Neural cell (in vitro differentiated cells): ENCODE measurements around the gene SUSD4. TPM values are rescaled to one million over a fixed set of nuclear protein-coding genes. Genes with fewer than 3 reads are reported as not detected.

Experiments used
- H2AFZ ChIP-seq: fragments of 200-600, 300-800 bp; sonication (generic), shearing (Covaris generic); 2 replicates; pipeline ENCODE4 v1.6.0; 2014; ENCODE audit warnings: low read depth, mild to moderate bottlenecking, antibody characterized with exemption, low read length, moderate library complexity
- H3F3A ChIP-seq: fragments of 200-600 bp; shearing (Covaris generic); 2 replicates; pipeline ENCODE4 v1.6.1; 2016; ENCODE audit warnings: mild to moderate bottlenecking, moderate library complexity, mixed read lengths, antibody characterized with exemption, low read length; ENCODE audit not compliant: insufficient read depth, poor library complexity, severe bottlenecking
- H3K27ac ChIP-seq: fragments of 200-600, 300-800 bp; sonication (generic), shearing (Covaris generic); 2 replicates; pipeline ENCODE4 v1.5.1; 2014; ENCODE audit warnings: mild to moderate bottlenecking, low read length, moderate library complexity
- H3K27me3 ChIP-seq: fragments of 300-800, 200-600 bp; sonication (generic), shearing (Covaris generic); 2 replicates; pipeline ENCODE4 v1.6.0; 2014; ENCODE audit warnings: mild to moderate bottlenecking, low read depth, low read length, moderate library complexity; ENCODE audit not compliant: insufficient read depth
- H3K36me3 ChIP-seq: fragments of 300-800, 200-600 bp; sonication (generic), shearing (Covaris generic); 2 replicates; pipeline ENCODE4 v1.5.1; 2014; ENCODE audit warnings: mild to moderate bottlenecking, antibody characterized with exemption, low read length, moderate library complexity; ENCODE audit not compliant: insufficient read depth
- H3K4me2 ChIP-seq: fragments of 300-800, 200-600 bp; sonication (generic), shearing (Covaris generic); 2 replicates; pipeline ENCODE4 v1.6.0; 2014; ENCODE audit warnings: mild to moderate bottlenecking, low read length
- H3K4me3 ChIP-seq: fragments of 300-800, 200-600 bp; sonication (generic), shearing (Covaris generic); 2 replicates; pipeline ENCODE4 v1.5.1; 2014; ENCODE audit warnings: mild to moderate bottlenecking, low read length, moderate library complexity
- H3K79me2 ChIP-seq: fragments of 200-600 bp; shearing (Covaris generic); replicated peaks from 2 replicates; pipeline ENCODE4 v1.6.0; 2014; ENCODE audit warnings: mild to moderate bottlenecking, low read length, moderate library complexity; ENCODE audit not compliant: insufficient read depth
- H3K9ac ChIP-seq: fragments of 300-800, 200-600 bp; sonication (generic), shearing (Covaris generic); 2 replicates; pipeline ENCODE4 v1.6.1; 2016; ENCODE audit warnings: mild to moderate bottlenecking, low read length, mixed read lengths
- H3K9me2 ChIP-seq: fragments of 200-600 bp; shearing (Covaris generic); 2 replicates; pipeline ENCODE4 v1.6.1; 2016; ENCODE audit warnings: mild to moderate bottlenecking, low read length, mixed read lengths; ENCODE audit not compliant: insufficient read depth
- H3K9me3 ChIP-seq: fragments of 200-600, 300-800 bp; sonication (generic), shearing (Covaris generic); 2 replicates; pipeline ENCODE4 v1.6.1; 2016; ENCODE audit warnings: mild to moderate bottlenecking, mixed run types, low read length, moderate library complexity, mixed read lengths
- H4K20me1 ChIP-seq: fragments of 200-600 bp; shearing (Covaris generic); 2 replicates; pipeline ENCODE4 v1.6.1; 2016; ENCODE audit warnings: mild to moderate bottlenecking, mixed run types; ENCODE audit not compliant: insufficient read depth
- EP300 ChIP-seq: fragments of 450-650 bp; conservative IDR thresholded peaks from 2 replicates; pipeline ENCODE4 v1.6.1; 2014; ENCODE audit warnings: antibody characterized with exemption, mild to moderate bottlenecking, moderate library complexity; ENCODE audit not compliant: poor library complexity, severe bottlenecking
- EZH2 ChIP-seq: fragments of 200-600, 300-800 bp; shearing (Covaris generic), sonication (generic); IDR thresholded peaks from 2 replicates; pipeline ENCODE4 v1.6.1; 2014; ENCODE audit warnings: antibody characterized with exemption, low read length, borderline replicate concordance, mild to moderate bottlenecking; ENCODE audit not compliant: insufficient read depth, poor library complexity, severe bottlenecking
- MXI1 ChIP-seq: fragments of 450-650 bp; conservative IDR thresholded peaks from 2 replicates; pipeline ENCODE4 v1.6.1; 2014; ENCODE audit warnings: antibody characterized with exemption, mild to moderate bottlenecking; ENCODE audit not compliant: poor library complexity, severe bottlenecking
- POLR2AphosphoS5 ChIP-seq: IDR thresholded peaks from 2 replicates; pipeline ENCODE4 v1.6.1; 2012
- RAD21 ChIP-seq: fragments of 450-650 bp; conservative IDR thresholded peaks from 2 replicates; pipeline ENCODE4 v1.6.1; 2014; ENCODE audit warnings: antibody characterized with exemption, mild to moderate bottlenecking, moderate library complexity
- SMC3 ChIP-seq: fragments of 450-650 bp; conservative IDR thresholded peaks from 2 replicates; pipeline ENCODE4 v1.6.1; 2014; ENCODE audit warnings: antibody characterized with exemption, mild to moderate bottlenecking, moderate library complexity; ENCODE audit not compliant: poor library complexity
- TAF1 ChIP-seq: IDR thresholded peaks from 2 replicates; pipeline ENCODE4 v1.6.1; 2012; ENCODE audit warnings: low read depth
- polyA plus RNA-seq: library from polyadenylated mRNA; depleted of rRNA; stranded (reverse); fragments of >200 nt; gene quantifications from 2 replicates; pipeline ENCODE4 v1.2.3, GENCODE V29; 2014
- TF ChIP-seq, protein P1 (sequence below): fragments of 450-650 bp; IDR thresholded peaks from 2 replicates; pipeline ENCODE4 v1.5.1; 2014; ENCODE audit warnings: antibody characterized with exemption, mild to moderate bottlenecking, moderate library complexity; ENCODE audit not compliant: poor library complexity, severe bottlenecking
- TF ChIP-seq, protein P2 (sequence below): IDR thresholded peaks from 2 replicates; pipeline ENCODE4 v1.6.1; 2012; ENCODE audit warnings: borderline replicate concordance

The SUSD4 gene
- polyA plus RNA-seq, 1 donor from 2014 or later = 31.5 TPM

DNA sequence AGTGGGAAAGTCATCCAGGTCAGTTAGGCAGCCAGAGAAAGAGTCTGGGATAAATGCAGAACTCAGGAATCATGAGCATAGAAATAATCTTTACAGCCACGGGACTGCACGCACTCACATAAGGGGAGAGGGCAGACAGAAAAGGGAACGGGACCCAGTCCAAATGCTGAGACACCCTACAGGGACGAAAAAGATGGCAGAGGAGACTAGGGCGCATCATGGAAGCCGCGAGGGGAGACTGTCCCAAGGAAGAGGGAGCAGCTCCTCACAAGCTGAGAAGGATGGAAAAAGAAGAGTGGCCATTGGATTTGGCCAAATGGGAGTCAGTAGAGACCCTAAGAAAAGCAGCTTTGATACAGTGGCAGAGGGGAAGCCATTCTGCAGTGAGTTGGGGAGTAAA is 118.0 kb downstream of the SUSD4 start:
- H3K27me3 ChIP-seq = no peaks in the 10 kb centered on the region
- H4K20me1 ChIP-seq = no peaks in the 10 kb centered on the region
- H3K9me3 ChIP-seq = no peaks in the 10 kb centered on the region
- no peak overlapping the region for H3K4me3 ChIP-seq
- H3K79me2 ChIP-seq = no peaks in the 10 kb centered on the region
- H3F3A ChIP-seq = no peaks in the 10 kb centered on the region
- H3K9me2 ChIP-seq = no peaks in the 10 kb centered on the region
- H2AFZ ChIP-seq = no peak overlapping the region
- H3K4me2 ChIP-seq = no peak overlapping the region
- TF ChIP-seq, protein P1, sequence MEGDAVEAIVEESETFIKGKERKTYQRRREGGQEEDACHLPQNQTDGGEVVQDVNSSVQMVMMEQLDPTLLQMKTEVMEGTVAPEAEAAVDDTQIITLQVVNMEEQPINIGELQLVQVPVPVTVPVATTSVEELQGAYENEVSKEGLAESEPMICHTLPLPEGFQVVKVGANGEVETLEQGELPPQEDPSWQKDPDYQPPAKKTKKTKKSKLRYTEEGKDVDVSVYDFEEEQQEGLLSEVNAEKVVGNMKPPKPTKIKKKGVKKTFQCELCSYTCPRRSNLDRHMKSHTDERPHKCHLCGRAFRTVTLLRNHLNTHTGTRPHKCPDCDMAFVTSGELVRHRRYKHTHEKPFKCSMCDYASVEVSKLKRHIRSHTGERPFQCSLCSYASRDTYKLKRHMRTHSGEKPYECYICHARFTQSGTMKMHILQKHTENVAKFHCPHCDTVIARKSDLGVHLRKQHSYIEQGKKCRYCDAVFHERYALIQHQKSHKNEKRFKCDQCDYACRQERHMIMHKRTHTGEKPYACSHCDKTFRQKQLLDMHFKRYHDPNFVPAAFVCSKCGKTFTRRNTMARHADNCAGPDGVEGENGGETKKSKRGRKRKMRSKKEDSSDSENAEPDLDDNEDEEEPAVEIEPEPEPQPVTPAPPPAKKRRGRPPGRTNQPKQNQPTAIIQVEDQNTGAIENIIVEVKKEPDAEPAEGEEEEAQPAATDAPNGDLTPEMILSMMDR = no peak
- TF ChIP-seq, protein P2, sequence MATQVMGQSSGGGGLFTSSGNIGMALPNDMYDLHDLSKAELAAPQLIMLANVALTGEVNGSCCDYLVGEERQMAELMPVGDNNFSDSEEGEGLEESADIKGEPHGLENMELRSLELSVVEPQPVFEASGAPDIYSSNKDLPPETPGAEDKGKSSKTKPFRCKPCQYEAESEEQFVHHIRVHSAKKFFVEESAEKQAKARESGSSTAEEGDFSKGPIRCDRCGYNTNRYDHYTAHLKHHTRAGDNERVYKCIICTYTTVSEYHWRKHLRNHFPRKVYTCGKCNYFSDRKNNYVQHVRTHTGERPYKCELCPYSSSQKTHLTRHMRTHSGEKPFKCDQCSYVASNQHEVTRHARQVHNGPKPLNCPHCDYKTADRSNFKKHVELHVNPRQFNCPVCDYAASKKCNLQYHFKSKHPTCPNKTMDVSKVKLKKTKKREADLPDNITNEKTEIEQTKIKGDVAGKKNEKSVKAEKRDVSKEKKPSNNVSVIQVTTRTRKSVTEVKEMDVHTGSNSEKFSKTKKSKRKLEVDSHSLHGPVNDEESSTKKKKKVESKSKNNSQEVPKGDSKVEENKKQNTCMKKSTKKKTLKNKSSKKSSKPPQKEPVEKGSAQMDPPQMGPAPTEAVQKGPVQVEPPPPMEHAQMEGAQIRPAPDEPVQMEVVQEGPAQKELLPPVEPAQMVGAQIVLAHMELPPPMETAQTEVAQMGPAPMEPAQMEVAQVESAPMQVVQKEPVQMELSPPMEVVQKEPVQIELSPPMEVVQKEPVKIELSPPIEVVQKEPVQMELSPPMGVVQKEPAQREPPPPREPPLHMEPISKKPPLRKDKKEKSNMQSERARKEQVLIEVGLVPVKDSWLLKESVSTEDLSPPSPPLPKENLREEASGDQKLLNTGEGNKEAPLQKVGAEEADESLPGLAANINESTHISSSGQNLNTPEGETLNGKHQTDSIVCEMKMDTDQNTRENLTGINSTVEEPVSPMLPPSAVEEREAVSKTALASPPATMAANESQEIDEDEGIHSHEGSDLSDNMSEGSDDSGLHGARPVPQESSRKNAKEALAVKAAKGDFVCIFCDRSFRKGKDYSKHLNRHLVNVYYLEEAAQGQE = no peak
- TF ChIP-seq EZH2 = no peak
- no peak for TF ChIP-seq SMC3
- TF ChIP-seq TAF1 = no peak
- no peak for TF ChIP-seq RAD21
- TF ChIP-seq EP300 = no peak
- TF ChIP-seq MXI1 = no peak
- TF ChIP-seq POLR2AphosphoS5 = no peak
- H3K9ac ChIP-seq = no peak overlapping the region
- no peaks in the 10 kb centered on the region for H3K36me3 ChIP-seq
- no peak overlapping the region for H3K27ac ChIP-seq

DNA sequence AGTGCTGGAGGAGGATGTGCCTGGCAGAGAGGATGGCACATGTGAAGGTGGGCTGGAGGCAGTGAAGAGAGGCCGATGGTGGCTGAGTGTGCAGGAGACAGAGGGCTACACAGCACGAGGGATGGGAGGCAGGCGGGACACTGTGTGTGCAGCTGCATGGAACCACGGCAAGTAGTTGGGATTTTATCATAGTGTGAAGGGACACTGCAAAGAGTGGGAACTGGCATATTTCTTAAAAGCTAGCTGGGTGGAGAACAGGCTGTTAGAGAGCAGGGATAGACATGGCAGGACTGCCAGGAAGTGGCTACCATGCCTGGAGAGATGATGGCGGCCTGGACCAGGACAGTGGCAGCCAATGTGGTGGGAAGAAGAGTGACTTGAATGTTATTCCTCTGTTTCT is 118.6 kb downstream of the SUSD4 start:
- Histone ChIP-seq H3K27me3 (no peaks in the 10 kb centered on the region), H3K79me2 (no peaks in the 10 kb centered on the region), H2AFZ (no peak overlapping the region), H3K27ac (no peak overlapping the region), H3K4me3 (no peak overlapping the region), H4K20me1 (no peaks in the 10 kb centered on the region), H3K9me2 (no peaks in the 10 kb centered on the region), H3F3A (no peaks in the 10 kb centered on the region), H3K4me2 (no peak overlapping the region), H3K9ac (no peak overlapping the region), H3K36me3 (no peaks in the 10 kb centered on the region), H3K9me3 (no peaks in the 10 kb centered on the region)
- TF ChIP-seq TAF1 (no peak), MXI1 (no peak), SMC3 (no peak), RAD21 (no peak), EZH2 (no peak), POLR2AphosphoS5 (no peak), EP300 (no peak)
- TF ChIP-seq, protein P1 = no peak
- TF ChIP-seq, protein P2 = no peak
